Aorta (tissue), 5 donors: ENCODE results near the gene CCDC83. TPM values are rescaled to one million over a fixed set of nuclear protein-coding genes. Genes with fewer than 3 reads are reported as not detected.
A peak's percentile ranks its signal among the peaks of the same experiment; 100 is the strongest.
"Not testable (repeated sequence)": the region's sequence is repeated elsewhere in the genome, so short reads cannot be mapped to it uniquely, and the experiment has no call there.

ENCODE experiments used
- ATAC-seq: fragments of 200-7000 bp; cut with Tn5 transposase; one replicate; pipeline ENCODE4 v1.9.1; 2022; ENCODE audit warnings: moderate library complexity; ENCODE audit not compliant: low FRiP score
- DNase-seq, 2 donors: peaks; one replicate each; pipeline ENCODE4 v3.0.0-alpha.2; 2020
- H3K27ac ChIP-seq, 2 donors: one replicate each; pipeline ENCODE4 v1.5.1; 2013; ENCODE audit warnings: low read length in 2 of 2, mild to moderate bottlenecking in 2 of 2, moderate library complexity in 2 of 2, control low read depth in 1 of 2, inconsistent platforms in 1 of 2, low read depth in 1 of 2
- H3K27me3 ChIP-seq, 2 donors: one replicate each; pipeline ENCODE4 v1.6.1; 2013; ENCODE audit warnings: control low read depth in 1 of 2, low read length in 1 of 2, mild to moderate bottlenecking in 1 of 2, moderate library complexity in 1 of 2; ENCODE audit not compliant: insufficient read depth in 2 of 2, control insufficient read depth in 1 of 2
- H3K36me3 ChIP-seq, 2 donors: one replicate each; pipeline ENCODE4 v1.6.1; 2013; ENCODE audit warnings: control low read depth in 1 of 2, low read length in 1 of 2, mild to moderate bottlenecking in 1 of 2; ENCODE audit not compliant: insufficient read depth in 2 of 2, control insufficient read depth in 1 of 2
- H3K4me1 ChIP-seq, 2 donors: one replicate each; pipeline ENCODE4 v1.6.1; 2013; ENCODE audit warnings: low read length in 2 of 2, control low read depth in 1 of 2, mild to moderate bottlenecking in 1 of 2, moderate library complexity in 1 of 2; ENCODE audit not compliant: insufficient read depth in 2 of 2, control insufficient read depth in 1 of 2
- H3K4me3 ChIP-seq, 2 donors: one replicate each; pipeline ENCODE4 v1.5.1; 2013; ENCODE audit warnings: low read length in 2 of 2, control low read depth in 1 of 2, mild to moderate bottlenecking in 1 of 2
- H3K9me3 ChIP-seq: one replicate; pipeline ENCODE4 v1.6.1; 2013; ENCODE audit warnings: mild to moderate bottlenecking, low read length; ENCODE audit not compliant: control insufficient read depth
- WGBS, 2 donors: extraction: QIAGEN DNeasy Blood & Tissue Kit; methylation state at CpG; one replicate each; pipeline ENCODE4 v1.1.7; 2013; 5-methylcytosine and 5-hydroxymethylcytosine counted together
- intact Hi-C, 2 donors: fragments of 100-400 bp; cut with DNase I; formaldehyde crosslinking; loops; one replicate each; pipeline versions ENCODE4 v1.14.2 to v1.15.0; 2022
- polyA plus RNA-seq, 2 donors: library from polyadenylated mRNA; stranded (reverse); fragments of 200-250 nt; gene quantifications; one replicate each; pipeline ENCODE4 v1.2.3, GENCODE V29; 2013
- total RNA-seq, 2 donors: library from RNA; stranded (reverse); fragmentation: NEBNext Ultra II Directional; extraction: Animal tissue kit (Norgen Biotek cat#: 25700); gene quantifications; one replicate each; pipeline ENCODE4 v1.2.1, GENCODE V29; 2021
- donor health status: healthy with polysubstance abuse.
- donor health status: Bipolar disorder and iron deficiency.
- donor health status: DM: no; HTN: no; CAD: no.
- donor health status: DM: no; HTN: no; CAD: no.
- donor health status: DM: yes; HTN: yes; CAD: no.

CCDC83 gene
- total and polyA plus RNA-seq, 4 donors: not detected

- intact Hi-C loops: loop anchor here (10.0 kb wide), 2 partner anchors 113 to 123 kb away; no protein-coding TSS in a partner anchor
- Histone ChIP-seq H3K27ac (peak overlapping the region; percentile 75 to 76), H3K4me1 (peaks cover 0 to 2% of the 10 kb centered on the region in 2 donors), H3K27me3 (no peaks in the 10 kb centered on the region), H3K4me3 (no peak overlapping the region), H3K9me3 (no peaks in the 10 kb centered on the region), H3K36me3 (no peaks in the 10 kb centered on the region)
- 2% methylated on average over 2 of the region's 2 CpGs for WGBS, 2 donors
- no peak for DNase-seq
- peak; percentile 48 for ATAC-seq
These were observed 27.2 kb upstream of the CCDC83 start for GRCh38 chr11:85827748-85828639.

- intact Hi-C loops: loop anchor here (10.0 kb wide), 2 partner anchors 114 to 124 kb away; no protein-coding TSS in a partner anchor
These were observed 26.6 kb upstream of the CCDC83 start for GRCh38 chr11:85828640-85828978.

GRCh38 chr11:85829172-85829571 is 26.0 kb upstream of the CCDC83 start:
- Histone ChIP-seq H3K4me1 (peaks cover 0 to 2% of the 10 kb centered on the region in 2 donors), H3K36me3 (no peaks in the 10 kb centered on the region), H3K27me3 (no peaks in the 10 kb centered on the region), H3K27ac (no peak overlapping the region), H3K4me3 (no peak overlapping the region), H3K9me3 (no peaks in the 10 kb centered on the region)
- intact Hi-C loops: loop anchor here (10.0 kb wide), 2 partner anchors 114 to 124 kb away; no protein-coding TSS in a partner anchor
- ATAC-seq (no peak), DNase-seq (no peak)
- 98% methylated on average over 2 of the region's 2 CpGs for WGBS, 2 donors

More at GRCh38 chr11:85828640-85828978, 26.6 kb upstream of the CCDC83 start:
- peaks cover 0 to 2% of the 10 kb centered on the region in 2 donors for H3K4me1 ChIP-seq
- H3K9me3 ChIP-seq: no peaks in the 10 kb centered on the region
- ATAC-seq (no peak), DNase-seq (no peak)
- H3K27ac ChIP-seq: no peak overlapping the region
- 91 to 92% methylated on average over 1 of the region's 1 CpG for WGBS, 2 donors
- no peaks in the 10 kb centered on the region for H3K27me3 ChIP-seq
- H3K36me3 ChIP-seq: no peaks in the 10 kb centered on the region
- H3K4me3 ChIP-seq: no peak overlapping the region

- H3K4me3 ChIP-seq: no peak overlapping the region
- intact Hi-C loops: loop anchor here in 1 of 2 donors (10.0 kb wide), 1 partner anchor 236 kb away; no protein-coding TSS in a partner anchor
- no peak for ATAC-seq
- H3K27me3 ChIP-seq: no peaks in the 10 kb centered on the region
- H3K27ac ChIP-seq: no peak overlapping the region
- H3K4me1 ChIP-seq: peaks cover 0 to 2% of the 10 kb centered on the region in 2 donors
- no peaks in the 10 kb centered on the region for H3K9me3 ChIP-seq
- DNase-seq: no peak
- H3K36me3 ChIP-seq: no peaks in the 10 kb centered on the region
These were observed 24.1 kb upstream of the CCDC83 start for GRCh38 chr11:85831050-85831449.

DNA sequence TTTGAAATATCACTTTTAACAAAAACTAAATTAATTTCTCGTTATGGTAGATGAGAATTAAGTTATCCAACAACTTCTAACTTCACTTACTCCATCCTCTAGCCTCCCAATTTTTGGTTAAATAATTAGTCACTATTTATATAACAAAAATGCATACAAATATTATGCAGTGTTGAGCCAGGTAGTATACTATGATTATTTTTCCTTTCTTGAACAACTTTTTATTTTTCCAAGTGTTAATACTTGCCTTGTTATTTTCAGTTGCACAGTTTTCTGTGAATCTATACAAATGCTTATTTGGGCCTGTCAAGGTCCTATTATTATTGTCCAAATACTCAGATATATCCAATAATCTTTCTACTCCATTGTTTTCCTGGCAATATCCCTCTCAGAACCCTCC is 19.9 kb upstream of the CCDC83 start:
- intact Hi-C loops: loop anchor here in 1 of 2 donors (10.0 kb wide), 1 partner anchor 240 kb away; no protein-coding TSS in a partner anchor
- H3K4me3 ChIP-seq: no peak overlapping the region
- H3K27me3 ChIP-seq: no peaks in the 10 kb centered on the region
- ATAC-seq (no peak), DNase-seq (no peak)
- H3K27ac ChIP-seq: no peak overlapping the region
- 97 to 98% methylated on average over 1 of the region's 1 CpG for WGBS, 2 donors
- no peaks in the 10 kb centered on the region for H3K9me3 ChIP-seq
- H3K4me1 ChIP-seq: no peaks in the 10 kb centered on the region
- H3K36me3 ChIP-seq: no peaks in the 10 kb centered on the region

DNA sequence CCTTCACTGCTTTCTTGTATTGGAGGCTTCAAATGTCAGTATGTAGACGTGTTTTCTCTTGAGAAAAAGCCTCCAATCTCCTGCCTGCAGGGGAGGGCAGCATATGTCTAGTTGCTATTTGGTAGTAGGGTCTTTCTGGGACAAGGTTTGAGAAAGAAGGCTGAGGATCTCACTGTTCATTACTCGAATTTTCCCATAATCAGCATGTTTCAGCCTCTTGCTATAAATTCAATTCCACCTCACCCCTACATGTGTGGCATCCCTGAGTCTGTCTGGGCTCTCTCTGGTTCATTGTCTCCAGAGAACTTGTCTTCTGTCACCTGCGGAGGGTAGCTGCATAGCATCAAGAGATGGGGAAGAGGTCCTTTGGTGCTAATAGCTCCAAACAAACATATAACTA is 19.5 kb upstream of the CCDC83 start:
- DNase-seq (no peak), ATAC-seq (no peak)
- Histone ChIP-seq H3K27me3 (no peaks in the 10 kb centered on the region), H3K9me3 (no peaks in the 10 kb centered on the region), H3K36me3 (no peaks in the 10 kb centered on the region), H3K4me1 (no peaks in the 10 kb centered on the region), H3K27ac (no peak overlapping the region), H3K4me3 (no peak overlapping the region)
- intact Hi-C loops: loop anchor here in 1 of 2 donors (10.0 kb wide), 1 partner anchor 241 kb away; no protein-coding TSS in a partner anchor
- 78 to 82% methylated on average over 3 of the region's 3 CpGs for WGBS, 2 donors

DNA sequence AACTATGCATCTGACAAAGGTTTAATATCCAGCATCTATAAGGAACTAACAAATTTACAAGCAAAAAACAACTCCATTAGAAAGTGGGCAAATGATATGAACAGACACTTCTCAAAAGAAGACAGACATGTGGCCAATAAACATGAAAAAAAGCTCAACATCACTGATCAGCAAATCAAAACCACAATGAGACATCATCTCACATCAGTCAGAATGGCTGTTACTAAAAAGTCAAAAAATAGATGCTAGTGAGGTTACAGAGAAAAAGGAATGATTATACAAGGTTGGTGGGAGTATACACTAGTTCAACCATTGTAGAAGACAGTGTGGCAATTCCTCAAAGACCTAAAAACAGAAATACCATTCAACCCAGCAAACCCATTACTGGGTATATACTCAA is 14.3 kb upstream of the CCDC83 start:
- H3K4me3 ChIP-seq, H3K27me3 ChIP-seq, H3K9me3 ChIP-seq, intact Hi-C loops, H3K4me1 ChIP-seq, H3K36me3 ChIP-seq, H3K27ac ChIP-seq, ATAC-seq, DNase-seq: not testable (repeated sequence)

GRCh38 chr11:85843929-85844328 is 11.3 kb upstream of the CCDC83 start:
- Histone ChIP-seq H3K9me3 (no peaks in the 10 kb centered on the region), H3K27me3 (no peaks in the 10 kb centered on the region), H3K4me3 (no peak overlapping the region), H3K4me1 (peaks cover 0 to 2% of the 10 kb centered on the region in 2 donors), H3K36me3 (no peaks in the 10 kb centered on the region), H3K27ac (no peak overlapping the region)
- 86 to 91% methylated on average over 3 of the region's 3 CpGs for WGBS, 2 donors
- no peak for DNase-seq
- ATAC-seq: no peak
- intact Hi-C loops: no loop called here
